Activated CD4-positive, alpha-beta T cell treated with anti-CD3 and anti-CD28 coated beads, Interleukin-2, amount 10 ng/mL, durations not matched to agents 24 days and 14 days (primary cell): ENCODE measurements around the gene ASB4. TPM values are rescaled to one million over a fixed set of nuclear protein-coding genes. Genes with fewer than 3 reads are reported as not detected.
A peak's percentile ranks its signal among the peaks of the same experiment; 100 is the strongest.
"Not testable (repeated sequence)": the region's sequence is repeated elsewhere in the genome, so short reads cannot be mapped to it uniquely, and the experiment has no call there.

Source experiments
- DNase-seq: peaks from one replicate; pipeline ENCODE4 v3.0.0; 2022
- H3K27ac Mint-ChIP-seq: one replicate; pipeline ENCODE4 v1.8.0; 2022; ENCODE audit warnings: mild to moderate bottlenecking, mixed read lengths
- H3K27me3 Mint-ChIP-seq: one replicate; pipeline ENCODE4 v1.8.0; 2022; ENCODE audit warnings: mixed read lengths
- H3K36me3 Mint-ChIP-seq: one replicate; pipeline ENCODE4 v1.8.0; 2022; ENCODE audit warnings: low read depth, mild to moderate bottlenecking, mixed read lengths
- H3K4me1 Mint-ChIP-seq: one replicate; pipeline ENCODE4 v1.8.0; 2021; ENCODE audit warnings: mixed read lengths
- H3K4me3 Mint-ChIP-seq: one replicate; pipeline ENCODE4 v1.8.0; 2022; ENCODE audit warnings: mild to moderate bottlenecking, moderate library complexity, mixed read lengths
- H3K9me3 Mint-ChIP-seq: one replicate; pipeline ENCODE4 v1.8.0; 2021; ENCODE audit warnings: mixed read lengths
- intact Hi-C: fragments of 100-400 bp; cut with micrococcal nuclease; formaldehyde crosslinking; loops from one replicate; pipeline ENCODE4 v1.15.1; 2023
- total RNA-seq: library from RNA; stranded (reverse); gene quantifications from 2 replicates; pipeline ENCODE4 v1.2.3, GENCODE V29; 2022

ASB4 gene
- total RNA-seq, 1 donor from 2014 or later = not detected

- Mint-ChIP-seq H3K4me1 (no peaks in the 10 kb centered on the region), H3K27ac (no peak overlapping the region), H3K4me3 (no peak overlapping the region), H3K27me3 (peaks cover 23% of the 10 kb centered on the region), H3K9me3 (no peaks in the 10 kb centered on the region), H3K36me3 (no peaks in the 10 kb centered on the region)
- DNase-seq = no peak
- intact Hi-C loops = no loop called here
Measured at GRCh38 chr7:95491634-95492314, 6.0 kb downstream of the ASB4 start.

- no peak overlapping the region for H3K27ac Mint-ChIP-seq
- no peaks in the 10 kb centered on the region for H3K9me3 Mint-ChIP-seq
- intact Hi-C loops = no loop called here
- no peaks in the 10 kb centered on the region for H3K4me1 Mint-ChIP-seq
- H3K36me3 Mint-ChIP-seq = no peaks in the 10 kb centered on the region
- peaks cover 23% of the 10 kb centered on the region for H3K27me3 Mint-ChIP-seq
- no peak for DNase-seq
- no peak overlapping the region for H3K4me3 Mint-ChIP-seq
Measured at GRCh38 chr7:95493247-95493646, 7.5 kb downstream of the ASB4 start.

GRCh38 chr7:95493844-95494243 is 8.1 kb downstream of the ASB4 start:
- Mint-ChIP-seq H3K27ac (no peak overlapping the region), H3K4me1 (no peaks in the 10 kb centered on the region), H3K27me3 (peaks cover 23% of the 10 kb centered on the region), H3K36me3 (no peaks in the 10 kb centered on the region), H3K4me3 (no peak overlapping the region), H3K9me3 (no peaks in the 10 kb centered on the region)
- DNase-seq = no peak
- intact Hi-C loops = no loop called here

- intact Hi-C loops = loop anchor here (1.0 to 5.0 kb wide), 2 partner anchors 10 to 821 kb away; partner anchors contain the start of gene SLC25A13
- Mint-ChIP-seq H3K36me3 (no peaks in the 10 kb centered on the region), H3K27ac (peak overlapping the region; percentile 84), H3K4me1 (peaks cover 27% of the 10 kb centered on the region), H3K9me3 (no peaks in the 10 kb centered on the region), H3K27me3 (no peaks in the 10 kb centered on the region), H3K4me3 (peak overlapping the region; percentile 10)
- DNase-seq = peak; percentile 78
Measured at GRCh38 chr7:95501261-95501832, 15.6 kb downstream of the ASB4 start.

GRCh38 chr7:95502403-95502802 is 16.7 kb downstream of the ASB4 start:
- no peak overlapping the region for H3K27ac Mint-ChIP-seq
- H3K4me3 Mint-ChIP-seq = no peak overlapping the region
- no peaks in the 10 kb centered on the region for H3K9me3 Mint-ChIP-seq
- H3K27me3 Mint-ChIP-seq = no peaks in the 10 kb centered on the region
- peaks cover 27% of the 10 kb centered on the region for H3K4me1 Mint-ChIP-seq
- no peaks in the 10 kb centered on the region for H3K36me3 Mint-ChIP-seq
- no peak for DNase-seq
- intact Hi-C loops = loop anchor here (5.0 kb wide), 1 partner anchor 820 kb away; the partner anchor contains the start of gene SLC25A13

GRCh38 chr7:95503271-95504131 is 17.8 kb downstream of the ASB4 start:
- no peak for DNase-seq
- intact Hi-C loops = loop anchor here (5.0 kb wide), 1 partner anchor 819 kb away; the partner anchor contains the start of gene SLC25A13
- H3K36me3 Mint-ChIP-seq = no peaks in the 10 kb centered on the region
- H3K4me3 Mint-ChIP-seq = no peak overlapping the region
- H3K4me1 Mint-ChIP-seq = peaks cover 27% of the 10 kb centered on the region
- no peak overlapping the region for H3K27ac Mint-ChIP-seq
- H3K27me3 Mint-ChIP-seq = no peaks in the 10 kb centered on the region
- no peaks in the 10 kb centered on the region for H3K9me3 Mint-ChIP-seq

- H3K9me3 Mint-ChIP-seq, DNase-seq, H3K27me3 Mint-ChIP-seq, H3K36me3 Mint-ChIP-seq, H3K27ac Mint-ChIP-seq, H3K4me3 Mint-ChIP-seq: not testable (repeated sequence)
- intact Hi-C loops = loop anchor here (5.0 kb wide), 1 partner anchor 818 kb away; the partner anchor contains the start of gene SLC25A13
- peaks cover 26% of the 10 kb centered on the region for H3K4me1 Mint-ChIP-seq
Measured at GRCh38 chr7:95504132-95504588, 18.4 kb downstream of the ASB4 start.

GRCh38 chr7:95508780-95509179 is 23.0 kb downstream of the ASB4 start:
- Mint-ChIP-seq H3K4me1 (peaks cover 3% of the 10 kb centered on the region), H3K27ac (no peak overlapping the region), H3K36me3 (no peaks in the 10 kb centered on the region), H3K4me3 (no peak overlapping the region), H3K9me3 (no peaks in the 10 kb centered on the region), H3K27me3 (peaks cover under 1% of the 10 kb centered on the region)
- no peak for DNase-seq
- intact Hi-C loops = no loop called here

GRCh38 chr7:95509199-95509598 is 23.5 kb downstream of the ASB4 start:
- Mint-ChIP-seq H3K36me3 (no peaks in the 10 kb centered on the region), H3K27me3 (peaks cover 5% of the 10 kb centered on the region), H3K9me3 (no peaks in the 10 kb centered on the region), H3K4me1 (peaks cover 3% of the 10 kb centered on the region), H3K4me3 (no peak overlapping the region), H3K27ac (no peak overlapping the region)
- intact Hi-C loops = no loop called here
- DNase-seq = peak; percentile 78

- intact Hi-C loops = loop anchor here (1.0 kb wide), 3 partner anchors 10 to 360 kb away; no protein-coding TSS in a partner anchor
- H3K4me1 Mint-ChIP-seq = peaks cover 3% of the 10 kb centered on the region
- peak; percentile 86 for DNase-seq
- H3K27me3 Mint-ChIP-seq = peaks cover 11% of the 10 kb centered on the region
- no peak overlapping the region for H3K27ac Mint-ChIP-seq
- H3K4me3 Mint-ChIP-seq = no peak overlapping the region
- no peaks in the 10 kb centered on the region for H3K36me3 Mint-ChIP-seq
- no peaks in the 10 kb centered on the region for H3K9me3 Mint-ChIP-seq
Measured at GRCh38 chr7:95511716-95512260, 26.0 kb downstream of the ASB4 start.

GRCh38 chr7:95517458-95517857 is 31.7 kb downstream of the ASB4 start:
- no peaks in the 10 kb centered on the region for H3K36me3 Mint-ChIP-seq
- intact Hi-C loops = no loop called here
- H3K4me3 Mint-ChIP-seq = no peak overlapping the region
- H3K4me1 Mint-ChIP-seq = no peaks in the 10 kb centered on the region
- H3K9me3 Mint-ChIP-seq = no peaks in the 10 kb centered on the region
- DNase-seq = no peak
- no peak overlapping the region for H3K27ac Mint-ChIP-seq
- peaks cover 25% of the 10 kb centered on the region for H3K27me3 Mint-ChIP-seq

GRCh38 chr7:95517870-95518269 is 32.1 kb downstream of the ASB4 start:
- H3K36me3 Mint-ChIP-seq = no peaks in the 10 kb centered on the region
- H3K27ac Mint-ChIP-seq = no peak overlapping the region
- DNase-seq = no peak
- no peaks in the 10 kb centered on the region for H3K4me1 Mint-ChIP-seq
- H3K27me3 Mint-ChIP-seq = peaks cover 29% of the 10 kb centered on the region
- no peaks in the 10 kb centered on the region for H3K9me3 Mint-ChIP-seq
- intact Hi-C loops = no loop called here
- H3K4me3 Mint-ChIP-seq = no peak overlapping the region

- Mint-ChIP-seq H3K36me3 (no peaks in the 10 kb centered on the region), H3K27ac (no peak overlapping the region), H3K27me3 (peaks cover 26% of the 10 kb centered on the region), H3K9me3 (no peaks in the 10 kb centered on the region), H3K4me3 (no peak overlapping the region), H3K4me1 (no peaks in the 10 kb centered on the region)
- no peak for DNase-seq
- intact Hi-C loops = no loop called here
Measured at GRCh38 chr7:95520136-95520535, 34.4 kb downstream of the ASB4 start.
